ENCODE results near the gene MUC5AC. TPM values are rescaled to one million over a fixed set of nuclear protein-coding genes. Genes with fewer than 3 reads are reported as not detected.

The MUC5AC gene
- total and polyA plus RNA-seq, 4 donors = 0.02 TPM; not detected in 3

DNA sequence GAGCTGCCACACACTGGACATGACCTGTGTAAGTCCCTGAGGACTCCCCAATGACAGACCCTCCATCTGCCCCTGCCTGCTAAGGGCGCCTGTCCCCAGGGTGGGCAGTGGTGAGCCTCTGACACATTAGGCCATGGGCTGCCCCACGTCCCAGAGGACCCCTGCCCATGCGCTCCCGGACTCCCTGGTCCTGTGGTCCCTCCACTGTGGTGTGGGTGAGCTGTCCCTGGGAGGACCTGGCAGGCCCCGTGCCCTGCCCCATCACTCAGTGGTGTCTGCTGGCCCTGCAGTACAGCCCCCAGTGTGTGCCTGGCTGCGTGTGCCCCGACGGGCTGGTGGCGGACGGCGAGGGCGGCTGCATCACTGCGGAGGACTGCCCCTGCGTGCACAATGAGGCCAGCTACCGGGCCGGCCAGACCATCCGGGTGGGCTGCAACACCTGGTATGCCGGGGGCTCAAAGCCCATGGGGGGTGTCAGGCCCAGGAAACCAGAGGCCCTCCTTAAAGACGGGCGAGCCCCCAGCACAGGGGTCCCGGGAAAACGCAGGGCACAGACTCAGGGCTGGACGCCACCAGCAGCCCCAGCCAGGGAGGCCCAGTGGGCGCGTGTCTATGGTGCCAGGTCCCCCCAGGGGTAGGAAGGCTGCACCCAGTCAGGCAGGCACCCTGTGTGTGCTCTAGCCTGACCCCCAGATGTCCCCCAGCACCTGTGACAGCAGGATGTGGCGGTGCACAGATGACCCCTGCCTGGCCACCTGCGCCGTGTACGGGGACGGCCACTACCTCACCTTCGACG lies 18.7 kb downstream of the MUC5AC start:
- Histone ChIP-seq H3K36me3 (ENCODE audit: control insufficient read depth, insufficient read depth, low read length) (peaks cover 2% of the 10 kb centered on the region), H3K27ac (ENCODE audit: low read depth, low read length) (no peak overlapping the region), H3K9me3 (ENCODE audit: control insufficient read depth, insufficient read depth, low read length) (no peaks in the 10 kb centered on the region), H3K4me1 (ENCODE audit: control insufficient read depth, insufficient read depth, low read length) (no peaks in the 10 kb centered on the region), H3K27me3 (ENCODE audit: control insufficient read depth, insufficient read depth, low read length) (no peaks in the 10 kb centered on the region), H3K4me3 (ENCODE audit: low read depth, low read length) (no peak overlapping the region)
- no peak for DNase-seq (ENCODE audit: low read depth in 4 of 6, low spot score in 6 of 6)
- 93% methylated on average over 32 of the region's 32 CpGs for WGBS (ENCODE audit: insufficient coverage)

- H3K36me3 ChIP-seq (ENCODE audit: control insufficient read depth, insufficient read depth, low read length) = peaks cover 2% of the 10 kb centered on the region
- H3K27ac ChIP-seq (ENCODE audit: low read depth, low read length) = no peak overlapping the region
- no peaks in the 10 kb centered on the region for H3K9me3 ChIP-seq (ENCODE audit: control insufficient read depth, insufficient read depth, low read length)
- WGBS (ENCODE audit: insufficient coverage) = 92% methylated on average over 33 of the region's 34 CpGs
- no peak for DNase-seq (ENCODE audit: low read depth in 4 of 6, low spot score in 6 of 6)
- H3K4me3 ChIP-seq (ENCODE audit: low read depth, low read length) = no peak overlapping the region
- no peaks in the 10 kb centered on the region for H3K27me3 ChIP-seq (ENCODE audit: control insufficient read depth, insufficient read depth, low read length)
- H3K4me1 ChIP-seq (ENCODE audit: control insufficient read depth, insufficient read depth, low read length) = no peaks in the 10 kb centered on the region
These were observed 19.4 kb downstream of the MUC5AC start for GRCh38 chr11:1177020-1177770.

DNA sequence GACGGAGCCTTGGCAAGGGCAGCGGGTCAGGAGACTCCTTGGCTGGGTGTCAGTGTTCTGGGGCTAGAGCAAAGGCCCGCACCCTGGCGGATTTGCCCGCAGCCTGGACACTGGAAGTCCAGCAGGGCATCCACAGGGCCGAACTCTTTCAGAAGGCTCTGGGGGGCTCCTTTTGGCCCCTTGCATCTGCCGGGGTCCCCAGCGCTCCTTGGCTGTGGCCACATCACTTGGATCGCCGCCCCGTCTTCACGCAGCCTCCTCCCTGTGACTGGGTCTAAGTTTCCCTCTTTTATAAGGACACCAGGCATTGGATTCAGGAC lies 20.0 kb downstream of the MUC5AC start:
- no peaks in the 10 kb centered on the region for H3K9me3 ChIP-seq (ENCODE audit: control insufficient read depth, insufficient read depth, low read length)
- H3K4me1 ChIP-seq (ENCODE audit: control insufficient read depth, insufficient read depth, low read length) = no peaks in the 10 kb centered on the region
- no peaks in the 10 kb centered on the region for H3K27me3 ChIP-seq (ENCODE audit: control insufficient read depth, insufficient read depth, low read length)
- peaks cover 2% of the 10 kb centered on the region for H3K36me3 ChIP-seq (ENCODE audit: control insufficient read depth, insufficient read depth, low read length)
- H3K4me3 ChIP-seq (ENCODE audit: low read depth, low read length) = no peak overlapping the region
- no peak overlapping the region for H3K27ac ChIP-seq (ENCODE audit: low read depth, low read length)
- 93% methylated on average over 12 of the region's 12 CpGs for WGBS (ENCODE audit: insufficient coverage)
- no peak for DNase-seq (ENCODE audit: low read depth in 4 of 6, low spot score in 6 of 6)

GRCh38 chr11:1178201-1178885 lies 20.6 kb downstream of the MUC5AC start:
- peaks cover 2% of the 10 kb centered on the region for H3K36me3 ChIP-seq (ENCODE audit: control insufficient read depth, insufficient read depth, low read length)
- no peaks in the 10 kb centered on the region for H3K9me3 ChIP-seq (ENCODE audit: control insufficient read depth, insufficient read depth, low read length)
- no peaks in the 10 kb centered on the region for H3K4me1 ChIP-seq (ENCODE audit: control insufficient read depth, insufficient read depth, low read length)
- no peak for DNase-seq (ENCODE audit: low read depth in 4 of 6, low spot score in 6 of 6)
- H3K27ac ChIP-seq (ENCODE audit: low read depth, low read length) = no peak overlapping the region
- H3K4me3 ChIP-seq (ENCODE audit: low read depth, low read length) = no peak overlapping the region
- H3K27me3 ChIP-seq (ENCODE audit: control insufficient read depth, insufficient read depth, low read length) = no peaks in the 10 kb centered on the region
- WGBS (ENCODE audit: insufficient coverage) = 88% methylated on average over 30 of the region's 31 CpGs

GRCh38 chr11:1178906-1179305 lies 21.2 kb downstream of the MUC5AC start:
- whole genome bisulfite sequencing (ENCODE audit: insufficient coverage) = 92% methylated on average over 29 of the region's 29 CpGs
- DNase-seq (ENCODE audit: low read depth in 4 of 6, low spot score in 6 of 6) = no peak

GRCh38 chr11:1179641-1180040 lies 21.9 kb downstream of the MUC5AC start:
- Histone ChIP-seq H3K4me1 (ENCODE audit: control insufficient read depth, insufficient read depth, low read length) (no peaks in the 10 kb centered on the region), H3K9me3 (ENCODE audit: control insufficient read depth, insufficient read depth, low read length) (no peaks in the 10 kb centered on the region), H3K27ac (ENCODE audit: low read depth, low read length) (no peak overlapping the region), H3K27me3 (ENCODE audit: control insufficient read depth, insufficient read depth, low read length) (no peaks in the 10 kb centered on the region), H3K4me3 (ENCODE audit: low read depth, low read length) (no peak overlapping the region), H3K36me3 (ENCODE audit: control insufficient read depth, insufficient read depth, low read length) (no peaks in the 10 kb centered on the region)
- no peak for DNase-seq (ENCODE audit: low read depth in 4 of 6, low spot score in 6 of 6)
- 93% methylated on average over 16 of the region's 17 CpGs for WGBS (ENCODE audit: insufficient coverage)

More at GRCh38 chr11:1178906-1179305, 21.2 kb downstream of the MUC5AC start:
- H3K27me3 ChIP-seq (ENCODE audit: control insufficient read depth, insufficient read depth, low read length) = no peaks in the 10 kb centered on the region
- no peak overlapping the region for H3K27ac ChIP-seq (ENCODE audit: low read depth, low read length)
- peaks cover 2% of the 10 kb centered on the region for H3K36me3 ChIP-seq (ENCODE audit: control insufficient read depth, insufficient read depth, low read length)
- no peaks in the 10 kb centered on the region for H3K4me1 ChIP-seq (ENCODE audit: control insufficient read depth, insufficient read depth, low read length)
- H3K4me3 ChIP-seq (ENCODE audit: low read depth, low read length) = no peak overlapping the region
- H3K9me3 ChIP-seq (ENCODE audit: control insufficient read depth, insufficient read depth, low read length) = no peaks in the 10 kb centered on the region

- no peaks in the 10 kb centered on the region for H3K36me3 ChIP-seq (ENCODE audit: control insufficient read depth, insufficient read depth, low read length)
- H3K4me3 ChIP-seq (ENCODE audit: low read depth, low read length) = no peak overlapping the region
- H3K27ac ChIP-seq (ENCODE audit: low read depth, low read length) = no peak overlapping the region
- no peaks in the 10 kb centered on the region for H3K9me3 ChIP-seq (ENCODE audit: control insufficient read depth, insufficient read depth, low read length)
- 78% methylated on average over 15 of the region's 15 CpGs for WGBS (ENCODE audit: insufficient coverage)
- H3K27me3 ChIP-seq (ENCODE audit: control insufficient read depth, insufficient read depth, low read length) = no peaks in the 10 kb centered on the region
- H3K4me1 ChIP-seq (ENCODE audit: control insufficient read depth, insufficient read depth, low read length) = no peaks in the 10 kb centered on the region
- DNase-seq (ENCODE audit: low read depth in 4 of 6, low spot score in 6 of 6) = no peak
These were observed 22.4 kb downstream of the MUC5AC start for GRCh38 chr11:1180171-1180570.

GRCh38 chr11:1180947-1181391 lies 23.2 kb downstream of the MUC5AC start:
- H3K4me3 ChIP-seq (ENCODE audit: low read depth, low read length) = no peak overlapping the region
- H3K4me1 ChIP-seq (ENCODE audit: control insufficient read depth, insufficient read depth, low read length) = no peaks in the 10 kb centered on the region
- no peaks in the 10 kb centered on the region for H3K27me3 ChIP-seq (ENCODE audit: control insufficient read depth, insufficient read depth, low read length)
- no peaks in the 10 kb centered on the region for H3K36me3 ChIP-seq (ENCODE audit: control insufficient read depth, insufficient read depth, low read length)
- DNase-seq (ENCODE audit: low read depth in 4 of 6, low spot score in 6 of 6) = no peak
- no peak overlapping the region for H3K27ac ChIP-seq (ENCODE audit: low read depth, low read length)
- no peaks in the 10 kb centered on the region for H3K9me3 ChIP-seq (ENCODE audit: control insufficient read depth, insufficient read depth, low read length)
- 87% methylated on average over 19 of the region's 29 CpGs for WGBS (ENCODE audit: insufficient coverage)

DNA sequence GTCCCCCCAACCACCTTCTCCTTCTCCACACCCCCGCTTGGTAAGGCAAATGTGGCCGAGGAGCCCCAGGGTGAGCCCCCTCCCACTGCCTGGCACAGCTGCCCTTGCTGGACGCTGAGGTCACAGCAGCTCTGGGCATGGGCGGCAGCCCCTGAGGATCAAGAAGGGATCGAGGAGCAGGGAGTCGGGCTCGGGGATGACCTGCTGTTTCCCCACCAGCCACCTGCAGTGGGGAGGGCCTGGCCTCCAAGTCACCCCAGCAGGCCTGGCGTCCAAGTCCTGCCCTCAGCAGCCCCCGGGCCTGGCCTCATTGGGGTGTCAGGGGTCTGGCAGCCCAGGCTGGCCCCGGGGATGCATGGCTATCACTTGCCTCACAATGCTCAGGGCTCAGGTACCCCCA lies 23.7 kb downstream of the MUC5AC start:
- Histone ChIP-seq H3K27me3 (ENCODE audit: control insufficient read depth, insufficient read depth, low read length) (no peaks in the 10 kb centered on the region), H3K9me3 (ENCODE audit: control insufficient read depth, insufficient read depth, low read length) (no peaks in the 10 kb centered on the region), H3K36me3 (ENCODE audit: control insufficient read depth, insufficient read depth, low read length) (no peaks in the 10 kb centered on the region), H3K27ac (ENCODE audit: low read depth, low read length) (no peak overlapping the region), H3K4me3 (ENCODE audit: low read depth, low read length) (no peak overlapping the region), H3K4me1 (ENCODE audit: control insufficient read depth, insufficient read depth, low read length) (no peaks in the 10 kb centered on the region)
- no peak for DNase-seq (ENCODE audit: low read depth in 4 of 6, low spot score in 6 of 6)
- 88% methylated on average over 9 of the region's 10 CpGs for WGBS (ENCODE audit: insufficient coverage)
